ENCODE measurements around the gene FAAP20. TPM values are rescaled to one million over a fixed set of nuclear protein-coding genes. Genes with fewer than 3 reads are reported as not detected.

FAAP20 gene
- total RNA-seq, 4 donors from 2014 or later, result 42.2 to 82.2 (median 50.2) TPM

GRCh38 chr1:2233468-2233867, 38.9 kb upstream of the FAAP20 start:
- TF ChIP-seq CTCF (IDR thresholded peaks at IDR 0.05), result no peak
- TF ChIP-seq POLR2A (IDR thresholded peaks at IDR 0.05), result no peak
- Histone ChIP-seq H3K4me3 (replicated peaks in 1 of 3) (peak overlapping the region in 1 of 3 donors; percentile 26), H3K9me3 (no peaks in the 10 kb centered on the region)

GRCh38 chr1:2232916-2233438, 38.4 kb upstream of the FAAP20 start:
- DNase-seq, result peak in 1 of 2 donors; percentile 45
- Histone ChIP-seq H3K36me3 (no peaks in the 10 kb centered on the region), H3K4me3 (replicated peaks in 1 of 3) (peak overlapping the region in 1 of 3 donors; percentile 26), H3K27ac (peak overlapping the region; percentile 78 to 90 (median 86)), H3K27me3 (no peaks in the 10 kb centered on the region), H3K9me3 (no peaks in the 10 kb centered on the region), H3K4me1 (peaks cover 84 to 86% of the 10 kb centered on the region in 2 donors)
- intact Hi-C loops (cut with DNase I), result loop anchor here (5.0 kb wide), 1 partner anchor 84 kb away; no protein-coding TSS in a partner anchor
- WGBS, 2 donors, result 38 to 56% methylated on average over 13 to 18 of the region's 23 CpGs
- TF ChIP-seq POLR2A (IDR thresholded peaks at IDR 0.05), result no peak

More at GRCh38 chr1:2233468-2233867, 38.9 kb upstream of the FAAP20 start:
- intact Hi-C loops (cut with DNase I), result loop anchor here (5.0 kb wide), 1 partner anchor 84 kb away; no protein-coding TSS in a partner anchor
- DNase-seq, result no peak
- H3K36me3 ChIP-seq, result no peaks in the 10 kb centered on the region
- H3K4me1 ChIP-seq, result peaks cover 89 to 91% of the 10 kb centered on the region in 2 donors
- WGBS, 2 donors, result 48 to 80% methylated on average over 7 to 10 of the region's 12 CpGs
- H3K27me3 ChIP-seq, result no peaks in the 10 kb centered on the region
- peak overlapping the region; percentile 75 to 86 (median 78) for H3K27ac ChIP-seq

GRCh38 chr1:2232255-2232915, 37.8 kb upstream of the FAAP20 start:
- H3K9me3 ChIP-seq, result no peaks in the 10 kb centered on the region
- no peaks in the 10 kb centered on the region for H3K36me3 ChIP-seq
- peaks cover 78 to 80% of the 10 kb centered on the region in 2 donors for H3K4me1 ChIP-seq
- peak overlapping the region; percentile 78 to 90 (median 86) for H3K27ac ChIP-seq
- no peak for DNase-seq
- H3K27me3 ChIP-seq, result no peaks in the 10 kb centered on the region
- WGBS, 2 donors, result 34 to 50% methylated on average over 11 to 14 of the region's 17 CpGs
- no peak for TF ChIP-seq CTCF (IDR thresholded peaks at IDR 0.05)
- intact Hi-C loops (cut with DNase I), result loop anchor here (5.0 kb wide), 1 partner anchor 85 kb away; no protein-coding TSS in a partner anchor
- peak overlapping the region in 1 of 3 donors; percentile 26 for H3K4me3 ChIP-seq (replicated peaks in 1 of 3)

- Histone ChIP-seq H3K9me3 (no peaks in the 10 kb centered on the region), H3K36me3 (no peaks in the 10 kb centered on the region), H3K27ac (peak overlapping the region; percentile 78 to 90 (median 86)), H3K27me3 (no peaks in the 10 kb centered on the region), H3K4me1 (peaks cover 73 to 74% of the 10 kb centered on the region in 2 donors), H3K4me3 (replicated peaks in 1 of 3) (peak overlapping the region in 2 of 3 donors; percentile 23 to 54)
- TF ChIP-seq POLR2A (IDR thresholded peaks at IDR 0.05) (peak in 1 of 2 donors; percentile 37), CTCF (IDR thresholded peaks at IDR 0.05) (no peak)
- 24 to 25% methylated on average over 16 to 26 of the region's 26 CpGs for WGBS, 2 donors
- intact Hi-C loops (cut with DNase I), result loop anchor here (5.0 kb wide), 1 partner anchor 86 kb away; no protein-coding TSS in a partner anchor
- DNase-seq, result peak; percentile 75 to 76
Measured at GRCh38 chr1:2231532-2232254, 37.1 kb upstream of the FAAP20 start.

GRCh38 chr1:2230781-2231531, 36.4 kb upstream of the FAAP20 start:
- Histone ChIP-seq H3K9me3 (no peaks in the 10 kb centered on the region), H3K4me1 (peaks cover 67 to 71% of the 10 kb centered on the region in 2 donors), H3K4me3 (replicated peaks in 1 of 3) (peak overlapping the region in 2 of 3 donors; percentile 23 to 54), H3K36me3 (no peaks in the 10 kb centered on the region), H3K27me3 (no peaks in the 10 kb centered on the region), H3K27ac (peak overlapping the region; percentile 78 to 90 (median 86))
- intact Hi-C loops (cut with DNase I), result loop anchor here (5.0 kb wide), 1 partner anchor 86 kb away; no protein-coding TSS in a partner anchor
- no peak for DNase-seq
- 17 to 18% methylated on average over 13 to 24 of the region's 30 CpGs for WGBS, 2 donors
- TF ChIP-seq CTCF (IDR thresholded peaks at IDR 0.05) (no peak), POLR2A (IDR thresholded peaks at IDR 0.05) (no peak)
